Ovary (tissue), 9 donors: ENCODE results near the gene MRC1. TPM values are rescaled to one million over a fixed set of nuclear protein-coding genes. Genes with fewer than 3 reads are reported as not detected.

ENCODE experiments used
- DNase-seq, 5 donors: peaks; one replicate each; pipeline ENCODE4 v3.0.0-alpha.2; 2019 to 2020
- H3K27ac ChIP-seq, 2 donors: fragments of 200-600 bp; one replicate each; pipeline versions ENCODE4 v1.5.1 to v1.8.0; 2019 to 2022
- H3K27me3 ChIP-seq: fragments of 200-600 bp; one replicate; pipeline ENCODE4 v1.8.0; 2022
- H3K36me3 ChIP-seq: fragments of 200-600 bp; sonication (generic); one replicate; pipeline ENCODE4 v1.5.1; 2019
- H3K4me1 ChIP-seq: one replicate; pipeline ENCODE4 v1.8.1; 2013; ENCODE audit warnings: mild to moderate bottlenecking, moderate library complexity; ENCODE audit not compliant: insufficient read depth
- H3K4me3 ChIP-seq: fragments of 200-600 bp; sonication (generic); one replicate; pipeline ENCODE4 v1.5.1; 2017
- H3K9me3 ChIP-seq, 2 donors: fragments of 200-600 bp in 1 of 2; sonication (generic) in 1 of 2; one replicate each; pipeline versions ENCODE4 v1.5.1 to v1.8.1; 2013 to 2019; ENCODE audit warnings: mild to moderate bottlenecking in 1 of 2, moderate library complexity in 1 of 2
- EP300 ChIP-seq: sonication (generic); formaldehyde crosslinking; IDR thresholded peaks from one replicate; pipeline ENCODE4 v1.6.1; 2017; ENCODE audit warnings: antibody characterized with exemption
- POLR2A ChIP-seq: fragments of 450-650 bp; IDR thresholded peaks from one replicate; pipeline ENCODE4 v1.6.1; 2017; ENCODE audit warnings: antibody characterized with exemption, mild to moderate bottlenecking, moderate library complexity
- WGBS, 3 donors: extraction: QIAGEN DNeasy Blood & Tissue Kit in 1 of 3; methylation state at CpG; one replicate each; pipeline versions ENCODE4 v1.1.5 to v1.1.7; 2013 to 2017; 5-methylcytosine and 5-hydroxymethylcytosine counted together
- intact Hi-C, 4 donors: fragments of 100-400 bp; cut with DNase I; formaldehyde crosslinking; loops; one replicate each; pipeline versions ENCODE4 v1.11.0 to v1.15.1; 2022 to 2023
- polyA plus RNA-seq, 2 donors: library from polyadenylated mRNA; stranded (reverse); fragments of 200-250 nt in 1 of 2; fragments of 350-450 nt in 1 of 2; fragmentation: Illumina TruSeq in 1 of 2; extraction: RNeasy Lipid Tissue Mini Kit (QIAGEN cat#74804) in 1 of 2; gene quantifications; one replicate each; pipeline ENCODE4 v1.2.3, GENCODE V29; 2013 to 2014
- total RNA-seq, 7 donors: library from RNA; depleted of rRNA in 2 of 7; stranded (reverse); fragments of >200 nt in 2 of 7; fragmentation: NEBNext Ultra II Directional in 3 of 7; extraction: Animal tissue kit (Norgen Biotek cat#: 25700) in 3 of 7; gene quantifications; one replicate each; pipeline versions ENCODE4 v1.1.0 to v1.2.4, GENCODE V29; 2016 to 2023
- TF ChIP-seq, protein P1 (sequence below), 3 donors: fragments of 450-650 bp in 2 of 3; fragments of 200-600 bp in 1 of 3; IDR thresholded peaks; one replicate each; pipeline versions ENCODE4 v1.5.1 to v1.8.0; 2016 to 2022; ENCODE audit warnings: antibody characterized with exemption in 3 of 3, mild to moderate bottlenecking in 1 of 3
- donor health status: DM: no; HTN: no; CAD: no; lungs with moderate emphysema.
- donor health status: DM: no; HTN: no; CAD: no.
- donor health status: Bipolar disorder and iron deficiency.
- donor health status: DM: yes; HTN: yes; CAD: no.
- donor health status: DM: no; HTN: no; CAD: no.
- donor health status: DM: yes; HTN: yes; CAD: no.

Gene MRC1
- total and polyA plus RNA-seq, 9 donors = 6.6 to 39.9 (median 13.3) TPM

DNA sequence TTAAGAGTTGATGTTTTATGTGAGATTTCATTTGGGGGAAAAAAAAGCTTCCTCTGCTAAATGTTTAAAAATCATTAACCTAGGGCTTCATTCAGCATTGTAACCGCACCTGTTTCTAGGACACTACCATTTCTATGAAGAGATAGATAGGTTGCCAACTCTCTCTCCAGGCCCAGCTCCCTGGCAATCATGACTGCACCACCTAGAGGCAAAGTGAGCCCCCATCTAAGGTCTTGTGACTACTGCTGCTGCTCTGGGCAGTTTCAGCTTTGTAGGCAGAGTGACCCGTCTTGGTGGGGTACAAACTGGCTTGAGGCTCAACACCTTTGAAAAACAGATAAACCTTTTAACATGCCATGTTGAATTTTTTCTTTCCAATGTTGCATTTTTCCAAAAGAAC lies 27.3 kb upstream of the MRC1 start:
- no peak for DNase-seq
- H3K27ac ChIP-seq = no peak overlapping the region
- H3K36me3 ChIP-seq = no peaks in the 10 kb centered on the region
- H3K9me3 ChIP-seq = no peaks in the 10 kb centered on the region
- no peaks in the 10 kb centered on the region for H3K27me3 ChIP-seq
- no peak overlapping the region for H3K4me3 ChIP-seq
- H3K4me1 ChIP-seq = no peaks in the 10 kb centered on the region
- TF ChIP-seq, protein P1, sequence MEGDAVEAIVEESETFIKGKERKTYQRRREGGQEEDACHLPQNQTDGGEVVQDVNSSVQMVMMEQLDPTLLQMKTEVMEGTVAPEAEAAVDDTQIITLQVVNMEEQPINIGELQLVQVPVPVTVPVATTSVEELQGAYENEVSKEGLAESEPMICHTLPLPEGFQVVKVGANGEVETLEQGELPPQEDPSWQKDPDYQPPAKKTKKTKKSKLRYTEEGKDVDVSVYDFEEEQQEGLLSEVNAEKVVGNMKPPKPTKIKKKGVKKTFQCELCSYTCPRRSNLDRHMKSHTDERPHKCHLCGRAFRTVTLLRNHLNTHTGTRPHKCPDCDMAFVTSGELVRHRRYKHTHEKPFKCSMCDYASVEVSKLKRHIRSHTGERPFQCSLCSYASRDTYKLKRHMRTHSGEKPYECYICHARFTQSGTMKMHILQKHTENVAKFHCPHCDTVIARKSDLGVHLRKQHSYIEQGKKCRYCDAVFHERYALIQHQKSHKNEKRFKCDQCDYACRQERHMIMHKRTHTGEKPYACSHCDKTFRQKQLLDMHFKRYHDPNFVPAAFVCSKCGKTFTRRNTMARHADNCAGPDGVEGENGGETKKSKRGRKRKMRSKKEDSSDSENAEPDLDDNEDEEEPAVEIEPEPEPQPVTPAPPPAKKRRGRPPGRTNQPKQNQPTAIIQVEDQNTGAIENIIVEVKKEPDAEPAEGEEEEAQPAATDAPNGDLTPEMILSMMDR (IDR thresholded peaks at IDR 0.05) = no peak
- TF ChIP-seq EP300 (no peak), POLR2A (no peak)
- intact Hi-C loops = no loop called here
- WGBS, 3 donors = 61 to 87% (median 81%) methylated on average over 2 of the region's 2 CpGs

DNA sequence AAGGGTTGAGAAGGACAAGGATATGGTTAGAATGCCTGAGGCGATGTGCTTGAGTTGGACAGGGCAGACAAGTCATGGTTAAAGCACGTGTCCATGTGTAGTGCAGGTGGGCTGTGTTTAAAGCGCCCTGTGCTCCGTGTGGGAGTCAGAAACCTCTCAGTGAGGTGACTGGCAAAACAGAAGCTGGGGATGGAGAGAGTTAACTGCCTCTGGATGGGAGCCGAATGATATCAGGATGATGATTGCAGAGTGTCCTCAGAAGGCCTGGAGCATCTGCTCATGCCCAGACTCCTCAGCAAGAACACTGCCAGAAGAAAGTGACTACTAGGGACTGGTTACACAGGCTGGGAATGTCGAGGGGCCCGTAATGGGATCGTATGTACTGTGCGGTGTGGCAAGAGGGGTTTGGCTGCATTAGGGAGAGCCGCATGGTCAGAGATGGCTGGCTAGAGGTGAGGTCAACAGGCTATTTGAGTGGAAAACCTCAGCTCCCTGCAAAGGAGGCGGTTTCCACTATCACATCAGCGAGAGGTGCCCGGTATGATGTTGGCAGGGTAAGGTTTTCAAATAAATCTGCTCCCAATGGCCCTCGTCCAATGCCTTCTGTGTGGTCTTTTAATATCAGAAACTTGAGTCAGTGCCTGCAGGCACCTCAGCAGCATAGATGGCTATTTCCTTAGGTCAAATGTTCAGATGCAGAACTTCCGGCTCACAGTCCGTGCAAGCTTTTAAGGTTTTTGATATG lies 26.1 kb upstream of the MRC1 start:
- intact Hi-C loops = no loop called here
- Histone ChIP-seq H3K4me3 (no peak overlapping the region), H3K9me3 (no peaks in the 10 kb centered on the region), H3K27me3 (no peaks in the 10 kb centered on the region), H3K4me1 (no peaks in the 10 kb centered on the region), H3K27ac (no peak overlapping the region), H3K36me3 (no peaks in the 10 kb centered on the region)
- DNase-seq = no peak
- WGBS, 3 donors = 49 to 62% (median 53%) methylated on average over 16 of the region's 16 CpGs
- TF ChIP-seq POLR2A = no peak
- TF ChIP-seq EP300 = no peak
- TF ChIP-seq, protein P1 (IDR thresholded peaks at IDR 0.05) = no peak

DNA sequence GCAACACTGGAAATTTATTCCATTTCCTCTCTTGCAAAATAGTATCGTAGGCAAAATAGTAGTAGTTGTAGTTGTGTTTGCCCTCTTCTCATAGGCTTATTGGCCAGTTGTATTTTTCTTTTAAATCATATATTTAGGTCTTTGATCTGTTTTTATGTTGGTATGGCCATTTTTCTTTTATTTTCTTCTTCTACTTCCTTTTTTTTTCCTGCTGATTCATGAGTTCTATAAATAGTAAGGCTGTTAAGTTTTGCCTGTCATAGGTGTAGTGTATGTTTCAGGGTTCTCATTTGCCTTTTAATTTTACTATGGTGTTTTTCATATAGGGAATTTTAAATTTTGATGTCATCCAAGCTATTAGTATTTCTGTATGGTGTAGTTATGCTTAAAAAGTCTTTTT lies 25.4 kb upstream of the MRC1 start:
- Histone ChIP-seq H3K9me3 (no peaks in the 10 kb centered on the region), H3K27ac (no peak overlapping the region), H3K36me3 (no peaks in the 10 kb centered on the region), H3K4me3 (no peak overlapping the region), H3K27me3 (no peaks in the 10 kb centered on the region), H3K4me1 (no peaks in the 10 kb centered on the region)
- TF ChIP-seq POLR2A = no peak
- TF ChIP-seq, protein P1 (IDR thresholded peaks at IDR 0.05) = no peak
- TF ChIP-seq EP300 = no peak
- no peak for DNase-seq
- intact Hi-C loops = no loop called here
- WGBS, 3 donors = 67 to 80% (median 71%) methylated on average over 1 of the region's 1 CpG

DNA sequence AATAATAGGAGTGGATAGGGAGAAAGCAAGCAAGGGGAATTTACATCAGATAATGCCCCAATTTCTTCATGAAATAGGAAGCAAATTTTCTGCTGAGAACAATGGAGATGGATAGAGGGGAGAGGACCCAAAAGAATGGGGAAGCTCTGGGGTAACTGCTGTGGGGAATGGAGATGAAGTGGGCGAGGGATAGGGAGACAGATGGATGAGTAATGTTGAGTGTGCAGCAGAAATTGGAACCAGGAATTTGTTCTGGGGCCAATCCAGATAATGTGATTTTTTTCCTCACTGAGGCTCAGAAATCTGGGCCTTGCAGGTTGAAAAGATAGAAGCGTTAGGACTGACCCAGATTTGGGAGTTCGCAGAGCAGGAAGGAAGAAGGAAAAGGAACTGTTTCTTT lies 24.5 kb upstream of the MRC1 start:
- no peaks in the 10 kb centered on the region for H3K9me3 ChIP-seq
- WGBS, 3 donors = 66 to 87% (median 85%) methylated on average over 3 of the region's 3 CpGs
- no peak overlapping the region for H3K4me3 ChIP-seq
- no peak for DNase-seq
- intact Hi-C loops = loop anchor here in 1 of 4 donors (1.0 kb wide), 1 partner anchor 23 kb away; no protein-coding TSS in a partner anchor
- TF ChIP-seq, protein P1 (IDR thresholded peaks at IDR 0.05) = no peak
- no peak for TF ChIP-seq POLR2A
- no peak for TF ChIP-seq EP300
- no peaks in the 10 kb centered on the region for H3K4me1 ChIP-seq
- no peaks in the 10 kb centered on the region for H3K36me3 ChIP-seq
- no peak overlapping the region for H3K27ac ChIP-seq
- H3K27me3 ChIP-seq = no peaks in the 10 kb centered on the region
